GM13976 (cell line): ENCODE data around the gene UBTD1.

ENCODE experiments used
- DNase-seq: peaks from one replicate; pipeline ENCODE4 v3.0.0; 2012; ENCODE audit warnings: low spot score
- in situ Hi-C: fragments of 300-500 bp; cut with MboI; formaldehyde crosslinking; loops from one replicate; pipeline ENCODE4 v1.12.0; 2022; ENCODE audit warnings: low sequenced_read_pairs, mixed read lengths, inconsistent platforms; ENCODE audit not compliant: unreplicated experiment
- TF ChIP-seq, protein P1 (sequence below): IDR thresholded peaks from 2 replicates; pipeline ENCODE4 v1.5.1; 2012; ENCODE audit warnings: borderline replicate concordance, mild to moderate bottlenecking; ENCODE audit not compliant: insufficient read depth; ENCODE audit errors: extremely low read depth, missing control alignments, control extremely low read depth

UBTD1 gene

DNA sequence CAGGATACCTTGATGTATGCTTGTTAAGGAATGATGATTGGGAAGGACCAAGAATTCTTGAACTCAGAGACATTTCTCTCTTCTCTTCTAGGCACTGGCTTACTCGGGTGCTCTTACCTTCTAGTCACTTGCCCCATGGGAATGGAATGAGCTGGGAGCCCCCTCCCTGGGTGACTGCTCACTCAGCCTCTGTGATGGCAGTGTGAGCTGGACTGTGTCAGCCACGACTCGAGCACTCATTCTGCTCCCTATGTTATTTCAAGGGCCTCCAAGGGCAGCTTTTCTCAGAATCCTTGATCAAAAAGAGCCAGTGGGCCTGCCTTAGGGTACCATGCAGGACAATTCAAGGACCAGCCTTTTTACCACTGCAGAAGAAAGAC, 42.0 kb upstream of the UBTD1 start:
- in situ Hi-C loops: no loop called here
- TF ChIP-seq, protein P1, sequence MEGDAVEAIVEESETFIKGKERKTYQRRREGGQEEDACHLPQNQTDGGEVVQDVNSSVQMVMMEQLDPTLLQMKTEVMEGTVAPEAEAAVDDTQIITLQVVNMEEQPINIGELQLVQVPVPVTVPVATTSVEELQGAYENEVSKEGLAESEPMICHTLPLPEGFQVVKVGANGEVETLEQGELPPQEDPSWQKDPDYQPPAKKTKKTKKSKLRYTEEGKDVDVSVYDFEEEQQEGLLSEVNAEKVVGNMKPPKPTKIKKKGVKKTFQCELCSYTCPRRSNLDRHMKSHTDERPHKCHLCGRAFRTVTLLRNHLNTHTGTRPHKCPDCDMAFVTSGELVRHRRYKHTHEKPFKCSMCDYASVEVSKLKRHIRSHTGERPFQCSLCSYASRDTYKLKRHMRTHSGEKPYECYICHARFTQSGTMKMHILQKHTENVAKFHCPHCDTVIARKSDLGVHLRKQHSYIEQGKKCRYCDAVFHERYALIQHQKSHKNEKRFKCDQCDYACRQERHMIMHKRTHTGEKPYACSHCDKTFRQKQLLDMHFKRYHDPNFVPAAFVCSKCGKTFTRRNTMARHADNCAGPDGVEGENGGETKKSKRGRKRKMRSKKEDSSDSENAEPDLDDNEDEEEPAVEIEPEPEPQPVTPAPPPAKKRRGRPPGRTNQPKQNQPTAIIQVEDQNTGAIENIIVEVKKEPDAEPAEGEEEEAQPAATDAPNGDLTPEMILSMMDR: no peak
- no peak for DNase-seq

DNA sequence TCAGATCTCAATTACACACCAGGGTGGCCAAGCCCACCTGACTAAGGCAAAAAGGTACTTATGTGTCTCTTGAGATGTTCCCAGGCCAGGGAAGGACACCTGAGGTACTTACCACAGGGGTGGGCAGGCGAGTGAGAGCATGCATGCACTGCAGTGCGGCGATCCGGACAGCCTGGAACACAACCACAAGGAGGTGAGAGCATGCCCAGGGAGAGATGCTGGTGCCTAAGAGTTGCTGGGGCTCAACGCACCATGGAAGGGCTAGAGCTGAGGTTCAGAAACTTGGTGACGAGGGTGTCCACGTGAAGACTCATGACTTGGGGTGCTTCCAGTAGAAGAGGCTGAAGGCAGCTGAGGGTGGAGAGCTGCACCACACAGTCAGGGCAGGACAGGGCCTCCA, 39.6 kb upstream of the UBTD1 start:
- TF ChIP-seq, protein P1: no peak
- in situ Hi-C loops: no loop called here
- no peak for DNase-seq

DNA sequence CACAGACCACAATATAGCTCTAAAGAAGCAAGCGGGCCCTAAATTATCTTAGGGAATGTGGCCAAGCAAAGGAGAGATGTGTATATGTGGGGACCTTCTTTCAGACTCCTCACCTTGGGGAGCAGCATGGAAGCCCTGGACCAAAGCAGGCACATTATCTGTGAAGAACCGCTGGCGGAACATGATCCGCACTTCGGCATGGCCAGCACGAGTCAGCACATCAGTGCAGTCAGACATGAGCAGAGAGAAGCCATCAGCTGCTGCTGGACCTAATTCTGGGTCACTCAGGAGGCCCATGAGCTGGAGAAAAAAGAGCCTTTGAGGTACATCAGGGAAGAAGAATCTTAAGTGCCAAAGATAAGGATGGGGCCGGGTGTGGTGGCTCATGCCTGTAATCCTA, 38.8 kb upstream of the UBTD1 start:
- DNase-seq: no peak
- TF ChIP-seq, protein P1: no peak
- in situ Hi-C loops: no loop called here

DNA sequence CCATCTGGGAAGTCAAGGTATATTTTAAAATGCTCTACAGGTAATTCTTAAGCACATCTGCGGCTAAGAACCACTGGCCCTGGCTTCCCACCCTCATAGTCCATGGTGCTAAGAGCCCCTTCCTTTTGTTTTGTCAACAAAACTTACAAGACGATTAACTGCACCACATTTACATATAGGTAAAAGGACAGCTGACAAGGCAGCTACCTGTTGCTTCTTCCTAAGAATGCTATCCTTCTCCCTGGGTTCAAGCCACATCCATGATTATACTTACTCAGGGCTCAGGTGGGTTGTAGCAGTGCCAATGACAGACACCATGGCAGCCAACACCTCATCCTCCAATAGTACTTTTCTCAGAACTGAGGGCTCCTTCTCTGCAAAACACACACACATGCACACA, 36.4 kb upstream of the UBTD1 start:
- TF ChIP-seq, protein P1: no peak
- DNase-seq: no peak
- in situ Hi-C loops: no loop called here

DNA sequence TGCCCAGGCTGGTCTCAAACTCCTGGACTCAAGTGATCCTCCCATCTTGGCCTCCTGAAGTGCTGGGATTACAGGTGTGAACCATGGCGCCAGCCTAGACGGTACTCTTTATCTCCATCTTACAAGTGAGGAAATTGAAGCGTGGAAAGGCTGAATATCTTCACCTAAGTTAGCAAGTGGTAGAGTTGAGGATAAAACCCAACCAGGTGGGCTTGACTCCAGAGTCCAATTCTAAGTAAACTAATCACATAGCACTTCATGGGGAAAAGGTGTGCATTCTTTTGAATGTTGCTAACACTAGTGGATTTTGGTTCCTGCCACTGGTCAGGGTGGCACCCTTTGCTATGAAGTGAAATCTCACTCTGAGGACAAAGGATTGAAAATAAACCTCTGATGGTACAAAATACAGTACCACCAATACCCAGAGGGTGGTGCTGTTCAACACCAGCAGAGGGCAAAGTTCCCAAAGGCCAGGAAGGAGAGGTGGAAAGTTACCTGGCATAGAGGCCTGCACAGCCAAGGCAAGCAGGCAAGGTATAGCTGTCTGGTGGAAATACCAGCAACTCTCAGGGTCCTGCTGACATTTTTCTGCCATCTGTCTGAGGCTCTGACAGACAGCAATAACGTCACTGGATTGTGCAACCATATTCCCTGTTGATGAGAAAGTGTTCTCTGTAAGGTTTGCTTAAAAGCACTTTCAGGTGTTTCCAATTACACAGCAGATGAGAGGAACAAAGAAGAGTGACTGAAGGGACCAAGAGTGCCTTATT, 35.2 kb upstream of the UBTD1 start:
- in situ Hi-C loops: no loop called here
- DNase-seq: peak; percentile 58
- TF ChIP-seq, protein P1: peak; percentile 56

DNA sequence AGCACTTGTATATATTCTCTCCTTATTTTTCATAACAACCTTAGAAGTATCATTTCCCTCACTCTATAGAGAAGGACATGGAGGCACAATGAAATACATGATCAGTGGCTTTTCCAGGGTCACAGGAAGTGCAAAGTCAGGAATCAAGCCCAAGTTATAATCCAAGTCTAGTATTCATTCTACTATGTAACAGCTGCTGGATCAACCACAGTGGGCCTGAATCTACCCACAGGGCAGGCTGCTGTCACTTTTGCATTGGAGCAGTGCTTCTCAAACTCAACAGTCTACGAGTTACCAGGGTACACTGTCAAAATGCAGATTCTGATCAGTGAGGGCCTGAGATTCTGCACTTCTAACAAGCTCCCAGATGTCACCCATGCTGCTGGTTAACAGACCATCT, 34.5 kb upstream of the UBTD1 start:
- TF ChIP-seq, protein P1: no peak
- in situ Hi-C loops: no loop called here
- no peak for DNase-seq

DNA sequence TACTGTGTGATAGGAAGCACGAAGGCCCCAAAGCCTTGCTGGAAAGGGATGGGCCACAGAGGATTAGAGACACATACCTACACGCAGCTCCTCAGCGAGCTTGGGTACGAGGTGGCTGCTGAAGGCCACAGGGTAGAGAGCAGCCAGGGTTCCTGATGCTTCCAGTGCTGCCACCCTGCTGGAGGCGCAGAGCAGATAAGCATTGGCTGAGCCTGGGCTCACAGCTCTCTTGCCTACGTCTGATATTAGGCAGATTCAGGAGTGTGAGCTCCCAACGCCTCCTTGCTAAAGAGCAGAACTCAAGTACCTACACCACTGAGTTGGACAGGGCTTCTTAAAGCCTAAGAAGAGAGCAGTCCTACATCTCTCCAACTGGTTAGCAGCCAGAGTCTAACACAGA, 32.7 kb upstream of the UBTD1 start:
- in situ Hi-C loops: no loop called here
- DNase-seq: no peak
- TF ChIP-seq, protein P1: no peak
